ENCODE results near the gene WIZ.
A peak's percentile ranks its signal among the peaks of the same experiment; 100 is the strongest.

WIZ gene

DNA sequence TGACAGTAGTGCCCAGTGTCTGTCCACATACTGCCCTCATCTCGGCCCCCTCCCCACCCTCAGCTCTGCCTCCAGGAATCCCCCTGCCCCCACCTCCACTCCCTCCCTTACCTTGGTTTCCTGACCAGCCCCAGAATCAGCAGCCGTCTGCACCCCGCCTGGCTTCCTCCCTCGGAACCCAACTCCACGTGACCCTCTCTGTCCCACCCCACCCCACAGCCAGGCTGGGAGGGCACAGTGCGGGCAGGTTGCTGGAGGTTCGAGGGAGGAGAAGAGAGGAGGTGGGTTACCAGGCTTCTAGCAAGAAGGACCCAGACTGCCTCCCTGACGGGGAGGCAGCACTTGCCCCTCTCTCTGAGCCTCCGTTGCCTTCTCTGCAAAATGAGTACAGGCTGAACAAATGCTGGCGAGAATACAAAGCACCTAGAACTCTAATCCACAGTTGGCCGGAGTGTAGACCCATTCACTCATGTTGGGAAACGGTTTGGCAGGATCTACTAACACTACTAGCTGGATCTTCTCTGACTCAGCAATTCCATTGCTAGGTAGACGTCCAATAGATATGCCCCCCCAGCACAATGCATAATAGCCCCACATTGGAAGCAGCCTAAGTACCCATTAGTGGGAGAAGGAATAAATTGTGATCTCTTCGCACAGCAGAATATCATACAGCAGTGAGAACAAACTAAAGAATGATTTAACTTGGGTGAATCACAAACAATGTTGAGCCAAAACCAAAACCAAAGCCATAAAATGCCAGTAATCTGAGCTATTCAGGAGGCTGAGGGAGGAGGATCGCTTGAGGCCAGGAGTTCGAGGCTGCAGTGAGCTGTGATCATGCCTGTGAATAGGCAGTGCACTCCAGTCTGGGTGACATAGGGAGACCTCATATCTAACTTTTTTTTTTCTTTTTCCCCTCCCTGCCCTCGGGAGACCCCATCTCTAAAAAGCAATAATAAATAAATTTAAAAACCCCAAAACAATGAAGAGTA, 14.9 kb upstream of the WIZ start, which contains the start of gene RASAL3:
Gene RASAL3 (minus strand): TSS at position 151 of the 992 bp plus-strand sequence. CDS start 186 bp downstream, outside the sequence.
- peak; percentile 33 to 60 for DNase-seq (ENCODE audit: low read depth in 2 of 2)

DNA sequence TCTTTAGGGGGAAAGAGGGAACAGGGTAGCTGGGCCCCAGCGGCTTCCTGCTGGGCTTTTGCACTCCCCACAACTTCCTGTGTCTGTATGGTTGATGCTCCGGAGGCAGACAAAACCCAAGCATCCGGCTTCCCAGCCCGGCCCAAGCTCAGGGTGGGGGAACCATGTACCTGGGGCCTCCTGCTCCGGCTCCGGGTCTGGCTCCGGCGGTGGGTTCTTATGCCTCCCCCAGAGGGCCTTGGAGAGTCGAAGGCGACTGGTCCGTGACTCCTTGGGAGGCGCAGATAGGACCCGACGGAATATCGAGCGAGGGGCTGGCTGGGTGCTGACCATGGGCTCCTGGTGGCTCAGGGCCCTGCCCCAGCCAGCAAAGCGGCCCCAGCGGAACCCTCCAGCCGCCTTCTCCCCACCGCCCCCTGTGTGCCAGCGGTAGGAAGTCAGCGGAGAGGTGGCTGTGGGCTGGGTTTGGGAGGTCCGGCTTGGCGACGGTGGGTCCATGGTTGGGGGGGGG, 14.2 kb upstream of the WIZ start:
- DNase-seq (ENCODE audit: low read depth in 2 of 2) = peak; percentile 45 to 60

DNA sequence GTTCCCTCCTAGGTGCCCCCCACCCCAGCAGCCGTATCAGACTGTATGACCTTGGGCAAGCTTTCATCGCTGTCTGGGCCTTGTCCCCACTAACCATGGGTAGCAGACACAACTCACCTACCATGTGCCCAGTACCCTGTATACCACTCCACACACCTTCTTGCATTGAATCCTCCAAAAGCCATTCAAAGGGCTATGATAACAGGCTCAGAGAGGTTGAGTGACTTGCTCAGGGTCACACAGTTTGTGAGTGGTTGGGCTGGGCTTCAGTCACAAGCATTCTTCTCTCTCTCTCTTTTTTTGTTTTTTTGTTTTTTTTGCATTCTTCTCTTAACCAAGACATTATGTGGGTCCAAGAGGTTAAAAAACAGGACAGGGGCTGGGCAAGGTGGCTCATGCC, 11.9 kb upstream of the WIZ start:
- DNase-seq (ENCODE audit: low read depth in 2 of 2) = no peak

DNA sequence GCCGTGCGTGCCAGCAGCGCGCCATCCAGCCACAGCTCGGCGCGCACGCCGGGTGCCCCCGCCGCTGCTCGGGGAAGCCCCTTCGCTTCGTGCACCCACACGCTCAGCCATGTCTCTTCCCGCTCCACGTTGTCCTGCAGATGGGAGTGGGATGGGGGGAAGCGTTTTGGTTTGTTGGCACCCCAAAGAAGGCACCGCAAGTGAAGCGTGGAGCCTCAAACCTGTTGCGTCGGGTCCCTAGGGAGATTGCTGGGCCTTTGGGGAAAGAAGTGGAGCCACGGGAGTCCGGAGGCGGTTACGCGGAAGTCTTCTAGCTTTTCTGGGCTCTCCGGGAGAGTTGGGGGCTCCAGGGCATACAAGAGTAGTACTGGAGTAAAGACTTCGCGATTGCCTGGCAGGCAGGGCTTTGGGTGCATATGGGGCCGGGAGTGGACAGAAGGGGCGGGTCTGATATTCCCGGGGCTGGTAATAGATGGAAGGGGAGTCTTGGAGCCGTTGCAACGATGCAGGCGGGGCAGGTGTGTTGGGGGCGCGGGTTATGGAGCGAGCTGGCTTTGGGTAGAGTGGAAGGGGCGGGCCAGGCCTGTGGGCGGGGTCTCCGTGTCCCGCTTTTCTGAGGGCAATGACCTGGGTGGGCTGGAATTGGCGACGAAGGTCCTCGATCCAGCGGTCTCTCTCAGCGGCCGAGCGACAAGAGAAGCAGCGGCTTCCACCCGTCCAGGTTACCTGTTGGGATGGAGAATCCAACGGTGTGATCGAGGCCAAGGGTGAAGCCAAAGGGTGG, 8.1 kb upstream of the WIZ start:
- DNase-seq (ENCODE audit: low read depth in 2 of 2) = no peak

- DNase-seq (ENCODE audit: low read depth in 2 of 2) = no peak
These were observed 7.3 kb upstream of the WIZ start for GRCh38 chr19:15456871-15457700.

GRCh38 chr19:15456441-15456840, 6.7 kb upstream of the WIZ start:
- no peak for DNase-seq (ENCODE audit: low read depth in 2 of 2)

DNA sequence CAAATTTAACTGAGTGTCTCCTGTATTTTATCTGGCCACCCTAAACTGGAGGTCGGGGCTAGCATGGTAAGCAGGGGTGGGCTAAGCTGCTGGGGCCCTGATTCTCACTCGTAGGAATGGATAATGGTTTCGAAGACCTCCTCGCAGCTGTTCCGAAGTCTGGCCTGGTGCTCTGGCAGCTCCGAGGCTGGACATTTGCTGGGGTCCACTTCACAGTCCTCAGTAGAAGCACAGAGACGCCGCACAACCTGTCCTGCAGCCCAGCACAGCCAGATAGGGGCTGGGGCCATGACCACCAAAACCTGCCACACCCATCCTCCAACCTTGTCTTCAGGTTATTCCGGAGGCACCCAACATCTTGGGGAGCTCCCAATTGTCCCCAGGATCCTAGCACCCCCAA, 6.2 kb upstream of the WIZ start:
- DNase-seq (ENCODE audit: low read depth in 2 of 2) = no peak

GRCh38 chr19:15453906-15454860, 4.4 kb upstream of the WIZ start:
- no peak for DNase-seq (ENCODE audit: low read depth in 2 of 2)

- no peak for DNase-seq (ENCODE audit: low read depth in 2 of 2)
These were observed 3.4 kb upstream of the WIZ start for GRCh38 chr19:15453091-15453578.

DNA sequence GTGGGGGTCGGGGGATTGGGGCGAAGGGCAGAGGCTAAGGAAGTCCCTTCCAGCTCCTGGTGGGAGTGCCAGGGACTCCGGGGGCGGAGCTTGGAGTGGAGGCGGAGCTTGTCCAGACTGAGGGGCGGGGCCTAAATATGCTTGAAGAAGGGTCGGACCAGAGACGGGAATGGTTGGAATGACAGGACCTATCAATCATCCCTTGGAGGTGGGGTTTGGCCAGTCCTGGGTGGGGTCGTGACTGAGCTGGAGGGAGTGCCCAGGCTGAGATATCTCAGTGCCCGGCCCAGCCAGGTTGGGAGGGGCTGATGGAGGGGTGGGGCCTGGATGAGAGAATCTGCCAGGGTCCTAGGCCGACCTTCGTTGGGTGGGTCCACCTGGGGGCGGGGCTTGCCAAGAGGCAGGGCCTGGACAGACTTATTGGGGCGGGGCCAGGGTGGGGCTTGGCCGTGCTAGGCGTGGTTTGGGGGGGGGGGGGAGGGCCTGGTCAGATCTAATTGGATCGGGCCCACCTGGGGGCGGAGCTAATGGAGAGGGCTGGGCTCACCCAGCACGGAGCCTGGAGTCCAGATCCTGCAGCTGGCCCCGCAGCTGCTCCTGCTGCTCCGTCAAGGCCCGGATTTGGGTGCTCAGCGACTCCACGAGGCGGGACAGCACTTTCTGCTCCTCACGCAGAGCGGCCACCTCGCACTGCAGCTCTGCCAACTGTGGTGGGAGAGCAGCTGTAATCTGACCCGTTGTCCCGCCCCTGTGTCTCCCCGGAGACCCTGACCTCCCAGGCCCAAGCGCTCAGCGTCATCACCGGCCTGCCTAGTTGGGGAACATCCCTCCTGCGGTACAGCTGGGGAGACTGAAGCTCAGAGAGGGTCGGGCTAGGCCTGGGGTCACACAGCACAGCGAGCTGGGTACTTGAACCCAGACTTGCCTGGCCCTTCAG, 2.6 kb upstream of the WIZ start:
- DNase-seq (ENCODE audit: low read depth in 2 of 2) = no peak

- DNase-seq (ENCODE audit: low read depth in 2 of 2) = no peak
These were observed 753 bp upstream of the WIZ start for GRCh38 chr19:15450528-15450890.

GRCh38 chr19:15448778-15449619, 757 bp downstream of the WIZ start:
- DNase-seq (ENCODE audit: low read depth in 2 of 2) = no peak

- DNase-seq (ENCODE audit: low read depth in 2 of 2) = no peak
These were observed 1.5 kb downstream of the WIZ start for GRCh38 chr19:15448044-15448777.

DNA sequence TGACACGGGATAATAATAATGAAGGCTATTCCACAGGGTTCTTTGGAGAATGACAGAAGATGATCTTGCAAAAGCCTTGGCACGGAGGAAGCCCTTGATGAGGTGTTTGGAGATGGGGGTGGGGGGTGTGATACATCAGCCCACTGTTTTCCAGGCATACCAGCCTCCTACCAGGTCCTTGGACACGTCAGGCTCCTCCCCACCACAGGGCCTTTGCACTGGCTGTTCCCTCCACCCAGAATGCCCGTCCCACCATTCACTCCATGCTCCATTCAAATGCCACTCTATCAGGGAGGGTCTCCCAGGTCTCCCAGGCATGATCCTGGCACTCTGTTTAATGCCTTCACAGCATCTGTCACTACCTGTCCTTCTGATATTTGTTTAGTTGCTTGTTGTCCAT, 2.7 kb downstream of the WIZ start:
- no peak for DNase-seq (ENCODE audit: low read depth in 2 of 2)

- no peak for DNase-seq (ENCODE audit: low read depth in 2 of 2)
These were observed 3.9 kb downstream of the WIZ start for GRCh38 chr19:15445807-15446376.

- DNase-seq (ENCODE audit: low read depth in 2 of 2) = no peak
These were observed 4.5 kb downstream of the WIZ start for GRCh38 chr19:15445227-15445605.
